ENCODE measurements around the gene CPEB4. TPM values are rescaled to one million over a fixed set of nuclear protein-coding genes. Genes with fewer than 3 reads are reported as not detected.

CPEB4 gene
- total RNA-seq, 1 experiment from 2014 or later: 8.7 TPM

- H3K4me3 Mint-ChIP-seq: no peak overlapping the region
- no peaks in the 10 kb centered on the region for H3K9me3 Mint-ChIP-seq
- Histone ChIP-seq H3K4me1 (ENCODE audit: insufficient read depth, low read length) (no peaks in the 10 kb centered on the region; the same call in 1 of the 2 replicates), H3K79me2 (ENCODE audit: insufficient read depth, low read length) (no peaks in the 10 kb centered on the region), H3T11ph (ENCODE audit: low read length) (no peak overlapping the region), H3K23ac (ENCODE audit: insufficient read length, low read depth, low read length) (no peak overlapping the region), H2BK12ac (ENCODE audit: insufficient read length, low read depth, low read length) (no peak overlapping the region), H3K27me3 (ENCODE audit: insufficient read depth, low read length) (no peaks in the 10 kb centered on the region; the same call in 1 of the 2 replicates), H3K9ac (ENCODE audit: extremely low read depth, insufficient read length, low read length) (no peak overlapping the region), H3K23me2 (ENCODE audit: insufficient read length, low read depth, low read length, poor library complexity, severe bottlenecking) (no peaks in the 10 kb centered on the region), H2AFZ (ENCODE audit: low read length) (no peak overlapping the region), H4K91ac (ENCODE audit: insufficient read length, low read depth, low read length) (no peak overlapping the region), H4K5ac (ENCODE audit: insufficient read length, low read depth, low read length) (no peak overlapping the region), H2BK15ac (ENCODE audit: low read depth, low read length) (no peak overlapping the region), H3K27ac (ENCODE audit: insufficient read length, low read depth, low read length) (no peak overlapping the region), H2BK20ac (ENCODE audit: low read depth, low read length, poor library complexity, severe bottlenecking) (no peak overlapping the region), H3K18ac (ENCODE audit: insufficient read length, low read depth, low read length) (no peak overlapping the region), H3K4me2 (ENCODE audit: insufficient read depth, insufficient read length, low read length) (no peak overlapping the region), H3K14ac (ENCODE audit: insufficient read depth, low read length) (no peak overlapping the region), H3K56ac (ENCODE audit: insufficient read length, low read depth, low read length) (no peak overlapping the region), H3K9me3 (ENCODE audit: control insufficient read depth, low read depth, low read length) (no peaks in the 10 kb centered on the region), H2BK120ac (ENCODE audit: low read depth, low read length, poor library complexity, severe bottlenecking) (no peak overlapping the region), H3K79me1 (ENCODE audit: insufficient read depth, low read depth, low read length, poor library complexity, severe bottlenecking) (no peaks in the 10 kb centered on the region), H3K4ac (ENCODE audit: low read depth, low read length) (no peak overlapping the region), H4K20me1 (ENCODE audit: control insufficient read depth, insufficient read depth, insufficient read length) (no peaks in the 10 kb centered on the region), H2AK5ac (ENCODE audit: insufficient read length, low read length) (peak overlapping the region; percentile 65), H2BK5ac (ENCODE audit: insufficient read length, low read length) (no peak overlapping the region), H4K8ac (replicated peaks; ENCODE audit: insufficient read length, low read depth, low read length) (no peak overlapping the region)
- H3K27me3 Mint-ChIP-seq (ENCODE audit: low read depth): peaks cover 14% of the 10 kb centered on the region
- TF ChIP-seq CTCF (conservative IDR thresholded peaks at IDR 0.05): no peak
- peaks cover 0 to 6% of the 10 kb centered on the region in 2 experiments; a peak in 2 of 4 replicates for H3K4me1 Mint-ChIP-seq
- WGBS (ENCODE audit: extremely low coverage, insufficient read length, low lambda C conversion rate): no CpG with 5 or more reads among the region's 4 CpGs
- H3K27ac Mint-ChIP-seq: no peak overlapping the region
- DNase-seq: no peak
- H3K36me3 Mint-ChIP-seq (ENCODE audit: insufficient read depth in 1 of 3, low read depth in 3 of 3): no peaks in the 10 kb centered on the region
Measured at GRCh38 chr5:173997331-173997730, 109.2 kb downstream of the CPEB4 start.

All from H9 (cell line).